GM23338 (cell line): Measurements from ENCODE around the gene CASK. TPM values are rescaled to one million over a fixed set of nuclear protein-coding genes. Genes with fewer than 3 reads are reported as not detected.

Experiments used
- ATAC-seq: fragments of 200-7000 bp; cut with Tn5 transposase; 3 replicates; pipeline ENCODE4 v1.9.1; 2020
- DNase-seq: peaks from one replicate; pipeline ENCODE4 v3.0.0-alpha.2; 2015; ENCODE audit warnings: low spot score
- H2AFZ ChIP-seq: fragments of 200-600 bp; sonication (generic); 2 replicates; pipeline ENCODE4 v1.8.0; 2016; ENCODE audit warnings: antibody characterized with exemption, mild to moderate bottlenecking, moderate library complexity
- H3F3A ChIP-seq: fragments of 200-600 bp; sonication (generic); replicated peaks from 2 replicates; pipeline ENCODE4 v1.8.0; 2017; ENCODE audit warnings: antibody characterized with exemption, mixed run types, low read depth
- H3K27ac ChIP-seq: fragments of 200-600 bp; sonication (generic); 2 replicates; pipeline ENCODE4 v1.6.1; 2016; ENCODE audit warnings: low read depth
- H3K27me3 ChIP-seq: fragments of 200-600 bp; sonication (generic); 2 replicates; pipeline ENCODE4 v1.8.0; 2016; ENCODE audit warnings: mild to moderate bottlenecking, mixed run types, moderate library complexity; ENCODE audit not compliant: insufficient read depth
- H3K36me3 ChIP-seq: fragments of 200-600 bp; sonication (generic); 2 replicates; pipeline ENCODE4 v1.8.0; 2016; ENCODE audit warnings: mild to moderate bottlenecking; ENCODE audit not compliant: insufficient read depth
- H3K4me1 ChIP-seq: fragments of 200-600 bp; sonication (generic); 2 replicates; pipeline ENCODE4 v1.8.0; 2016; ENCODE audit warnings: mild to moderate bottlenecking, moderate library complexity; ENCODE audit not compliant: insufficient read depth
- H3K4me2 ChIP-seq: fragments of 200-600 bp; sonication (generic); 2 replicates; pipeline ENCODE4 v1.7.1; 2017; ENCODE audit warnings: mixed run types
- H3K4me3 ChIP-seq: fragments of 200-600 bp; sonication (generic); 2 replicates; pipeline ENCODE4 v1.6.1; 2016; ENCODE audit warnings: mixed run types
- H3K79me2 ChIP-seq: fragments of 200-600 bp; sonication (generic); replicated peaks from 2 replicates; pipeline ENCODE4 v1.8.0; 2017; ENCODE audit warnings: mild to moderate bottlenecking; ENCODE audit not compliant: insufficient read depth
- H3K9me2 ChIP-seq: fragments of 200-600 bp; sonication (generic); 2 replicates; pipeline ENCODE4 v1.8.0; 2017; ENCODE audit not compliant: insufficient read depth
- H4K20me1 ChIP-seq: fragments of 200-600 bp; sonication (generic); replicated peaks from 2 replicates; pipeline ENCODE4 v1.8.0; 2017; ENCODE audit warnings: mild to moderate bottlenecking; ENCODE audit not compliant: insufficient read depth
- H3K27ac Mint-ChIP-seq: 2 replicates; pipeline ENCODE4 v1.8.0; 2020; ENCODE audit warnings: inconsistent platforms, mild to moderate bottlenecking, moderate library complexity, mixed read lengths
- H3K27me3 Mint-ChIP-seq: 3 replicates; pipeline ENCODE4 v1.8.0; 2022; ENCODE audit warnings: low read depth, mild to moderate bottlenecking, moderate library complexity, mixed read lengths, inconsistent platforms; ENCODE audit not compliant: insufficient read depth, poor library complexity
- H3K36me3 Mint-ChIP-seq: 3 replicates; pipeline ENCODE4 v1.8.0; 2021; ENCODE audit warnings: low read depth, mild to moderate bottlenecking, inconsistent platforms, moderate library complexity, mixed read lengths
- H3K4me1 Mint-ChIP-seq: 3 replicates; pipeline ENCODE4 v1.8.0; 2020; ENCODE audit warnings: mild to moderate bottlenecking, inconsistent platforms, mixed read lengths
- H3K4me3 Mint-ChIP-seq: 3 replicates; pipeline ENCODE4 v1.8.0; 2021; ENCODE audit warnings: moderate library complexity, mild to moderate bottlenecking, inconsistent platforms, mixed read lengths
- H3K9me3 Mint-ChIP-seq: 3 replicates; pipeline ENCODE4 v1.8.0; 2020; ENCODE audit warnings: moderate library complexity, mild to moderate bottlenecking, inconsistent platforms, mixed read lengths
- CTCF ChIP-seq, 2 experiments: fragments of 200-600 bp in 1 of 2; sonication (generic) in 1 of 2; conservative IDR thresholded peaks; 2 replicates each; pipeline versions ENCODE4 v1.5.1 to v1.6.1; 2016 to 2017; ENCODE audit warnings: antibody characterized with exemption in 2 of 2, low read depth in 2 of 2, mild to moderate bottlenecking in 2 of 2, moderate library complexity in 1 of 2
- EZH2 ChIP-seq: fragments of 200-600 bp; sonication (generic); IDR thresholded peaks from one replicate; pipeline ENCODE4 v1.8.0; 2017; ENCODE audit warnings: antibody characterized with exemption, mild to moderate bottlenecking, low read depth; ENCODE audit not compliant: unreplicated experiment
- EZH2phosphoT487 ChIP-seq: fragments of 200-600 bp; sonication (generic); IDR thresholded peaks from one replicate; pipeline ENCODE4 v1.8.1; 2018; ENCODE audit warnings: antibody characterized with exemption; ENCODE audit not compliant: unreplicated experiment
- JUNB ChIP-seq: IDR thresholded peaks from one replicate; pipeline ENCODE4 v1.6.1; 2016; ENCODE audit warnings: antibody characterized with exemption; ENCODE audit not compliant: unreplicated experiment
- NANOG ChIP-seq: IDR thresholded peaks from 2 replicates; pipeline ENCODE4 v1.6.1; 2016; ENCODE audit warnings: antibody characterized with exemption, borderline replicate concordance
- POLR2AphosphoS5 ChIP-seq: IDR thresholded peaks from 2 replicates; pipeline ENCODE4 v1.6.1; 2016; ENCODE audit warnings: antibody characterized with exemption, low read depth
- STAT1 ChIP-seq: IDR thresholded peaks from one replicate; pipeline ENCODE4 v1.6.1; 2016; ENCODE audit warnings: antibody characterized with exemption; ENCODE audit not compliant: unreplicated experiment
- ZNF114 ChIP-seq: fragments of 250-450 bp; sonication (Bioruptor Pico); IDR thresholded peaks from 2 replicates; pipeline ENCODE4 v1.5.0; 2020; ENCODE audit warnings: mild to moderate bottlenecking, moderate library complexity
- ZNF331 ChIP-seq: fragments of 250-450 bp; sonication (Bioruptor Pico); IDR thresholded peaks from 2 replicates; pipeline ENCODE4 v1.5.0; 2020; ENCODE audit warnings: low read depth, mild to moderate bottlenecking, moderate library complexity
- polyA plus RNA-seq: library from polyadenylated mRNA; unstranded; fragments of >200 nt; fragmentation: Nextera tagmentation; extraction: Ambion mirVana; gene quantifications from 2 replicates; pipeline ENCODE4 v1.2.1, GENCODE V29; 2016
- total RNA-seq: library from RNA; depleted of rRNA; stranded (reverse); fragments of >200 nt; shearing (Covaris generic); gene quantifications from 2 replicates; pipeline ENCODE4 v1.2.3, GENCODE V29; 2014
- TF ChIP-seq, protein P1 (sequence below): IDR thresholded peaks from 2 replicates; pipeline ENCODE4 v1.6.1; 2016; ENCODE audit warnings: antibody characterized with exemption
- TF ChIP-seq, protein P2 (sequence below): IDR thresholded peaks from one replicate; pipeline ENCODE4 v1.6.1; 2018; ENCODE audit warnings: antibody characterized with exemption; ENCODE audit not compliant: unreplicated experiment

CASK gene
- total and polyA plus RNA-seq, 2 experiments from 2014 or later: 15.3 to 44.4 TPM

- TF ChIP-seq CTCF (conservative IDR thresholded peaks at IDR 0.05; ENCODE audit: low read depth in 2 of 2) (no peak), ZNF114 (CRISPR knock-in tag) (no peak), EZH2phosphoT487 (no peak)
Measured at GRCh38 chrX:41490446-41490845, 432.9 kb downstream of the CASK start (continued).

DNA sequence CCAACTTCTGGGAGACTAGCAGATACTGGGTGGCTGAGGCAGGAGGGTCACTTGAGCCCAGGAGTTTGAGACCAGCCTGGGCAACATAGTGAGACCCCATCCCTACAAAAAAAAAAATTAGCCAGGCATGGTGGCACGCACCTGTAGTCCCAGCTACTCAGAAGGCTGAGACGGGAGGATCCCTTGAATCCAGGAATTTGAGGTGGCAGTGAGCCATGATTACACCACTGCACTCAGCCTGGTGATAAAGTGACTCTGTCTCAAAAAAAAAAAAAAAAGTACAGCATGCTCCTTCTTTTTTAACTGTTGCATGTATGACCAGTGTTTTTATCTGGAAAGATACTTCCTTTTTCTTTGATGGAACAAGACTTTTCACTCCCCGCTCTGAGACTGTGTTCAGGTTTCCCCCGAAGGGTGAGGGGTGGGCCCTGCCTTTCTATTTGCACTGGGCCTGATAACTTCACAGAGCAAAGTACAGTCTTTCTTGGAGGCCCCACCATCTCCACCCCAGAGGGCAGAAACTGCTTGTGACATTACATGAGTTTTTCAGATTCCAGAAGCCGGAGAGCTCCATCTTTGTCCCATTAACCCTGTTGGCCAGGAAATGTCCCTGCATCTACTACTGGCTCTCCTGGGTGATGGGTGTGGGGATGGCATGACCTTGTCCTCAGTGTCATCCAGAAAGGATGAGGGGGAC, 441.1 kb downstream of the CASK start:
- Mint-ChIP-seq H3K4me3 (no peak overlapping the region), H3K4me1 (peaks cover 9% of the 10 kb centered on the region; the same call in 2 of the 3 replicates), H3K9me3 (peaks cover 5% of the 10 kb centered on the region), H3K27me3 (peaks cover 5% of the 10 kb centered on the region), H3K36me3 (peaks cover 3% of the 10 kb centered on the region; the same call in 2 of the 3 replicates), H3K27ac (no peak overlapping the region)
- Histone ChIP-seq H3K9me2 (no peaks in the 10 kb centered on the region), H3K27ac (no peak overlapping the region), H2AFZ (no peak overlapping the region), H3K36me3 (no peaks in the 10 kb centered on the region), H3K4me1 (0 out of 2 replicates have a peak, but pooled peaks cover 5% of the 10 kb centered on the region), H3K79me2 (no peaks in the 10 kb centered on the region), H3F3A (no peaks in the 10 kb centered on the region), H3K4me3 (no peak overlapping the region), H3K4me2 (no peak overlapping the region), H3K27me3 (no peaks in the 10 kb centered on the region), H4K20me1 (no peaks in the 10 kb centered on the region)
- ATAC-seq: no peak
- DNase-seq: no peak
- TF ChIP-seq STAT1 (no peak), NANOG (no peak), POLR2AphosphoS5 (no peak), JUNB (no peak), CTCF (conservative IDR thresholded peaks at IDR 0.05; ENCODE audit: low read depth in 2 of 2) (no peak), EZH2phosphoT487 (no peak), EZH2 (no peak), ZNF331 (CRISPR knock-in tag) (no peak), ZNF114 (CRISPR knock-in tag) (no peak)
- TF ChIP-seq, protein P1, sequence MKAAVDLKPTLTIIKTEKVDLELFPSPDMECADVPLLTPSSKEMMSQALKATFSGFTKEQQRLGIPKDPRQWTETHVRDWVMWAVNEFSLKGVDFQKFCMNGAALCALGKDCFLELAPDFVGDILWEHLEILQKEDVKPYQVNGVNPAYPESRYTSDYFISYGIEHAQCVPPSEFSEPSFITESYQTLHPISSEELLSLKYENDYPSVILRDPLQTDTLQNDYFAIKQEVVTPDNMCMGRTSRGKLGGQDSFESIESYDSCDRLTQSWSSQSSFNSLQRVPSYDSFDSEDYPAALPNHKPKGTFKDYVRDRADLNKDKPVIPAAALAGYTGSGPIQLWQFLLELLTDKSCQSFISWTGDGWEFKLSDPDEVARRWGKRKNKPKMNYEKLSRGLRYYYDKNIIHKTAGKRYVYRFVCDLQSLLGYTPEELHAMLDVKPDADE: no peak
- TF ChIP-seq, protein P2, sequence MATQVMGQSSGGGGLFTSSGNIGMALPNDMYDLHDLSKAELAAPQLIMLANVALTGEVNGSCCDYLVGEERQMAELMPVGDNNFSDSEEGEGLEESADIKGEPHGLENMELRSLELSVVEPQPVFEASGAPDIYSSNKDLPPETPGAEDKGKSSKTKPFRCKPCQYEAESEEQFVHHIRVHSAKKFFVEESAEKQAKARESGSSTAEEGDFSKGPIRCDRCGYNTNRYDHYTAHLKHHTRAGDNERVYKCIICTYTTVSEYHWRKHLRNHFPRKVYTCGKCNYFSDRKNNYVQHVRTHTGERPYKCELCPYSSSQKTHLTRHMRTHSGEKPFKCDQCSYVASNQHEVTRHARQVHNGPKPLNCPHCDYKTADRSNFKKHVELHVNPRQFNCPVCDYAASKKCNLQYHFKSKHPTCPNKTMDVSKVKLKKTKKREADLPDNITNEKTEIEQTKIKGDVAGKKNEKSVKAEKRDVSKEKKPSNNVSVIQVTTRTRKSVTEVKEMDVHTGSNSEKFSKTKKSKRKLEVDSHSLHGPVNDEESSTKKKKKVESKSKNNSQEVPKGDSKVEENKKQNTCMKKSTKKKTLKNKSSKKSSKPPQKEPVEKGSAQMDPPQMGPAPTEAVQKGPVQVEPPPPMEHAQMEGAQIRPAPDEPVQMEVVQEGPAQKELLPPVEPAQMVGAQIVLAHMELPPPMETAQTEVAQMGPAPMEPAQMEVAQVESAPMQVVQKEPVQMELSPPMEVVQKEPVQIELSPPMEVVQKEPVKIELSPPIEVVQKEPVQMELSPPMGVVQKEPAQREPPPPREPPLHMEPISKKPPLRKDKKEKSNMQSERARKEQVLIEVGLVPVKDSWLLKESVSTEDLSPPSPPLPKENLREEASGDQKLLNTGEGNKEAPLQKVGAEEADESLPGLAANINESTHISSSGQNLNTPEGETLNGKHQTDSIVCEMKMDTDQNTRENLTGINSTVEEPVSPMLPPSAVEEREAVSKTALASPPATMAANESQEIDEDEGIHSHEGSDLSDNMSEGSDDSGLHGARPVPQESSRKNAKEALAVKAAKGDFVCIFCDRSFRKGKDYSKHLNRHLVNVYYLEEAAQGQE: no peak
